ENCODE results near the gene NOPCHAP1. TPM values are rescaled to one million over a fixed set of nuclear protein-coding genes. Genes with fewer than 3 reads are reported as not detected.

Gene NOPCHAP1
- total RNA-seq, 1 experiment from 2014 or later, result 49.3 TPM

DNA sequence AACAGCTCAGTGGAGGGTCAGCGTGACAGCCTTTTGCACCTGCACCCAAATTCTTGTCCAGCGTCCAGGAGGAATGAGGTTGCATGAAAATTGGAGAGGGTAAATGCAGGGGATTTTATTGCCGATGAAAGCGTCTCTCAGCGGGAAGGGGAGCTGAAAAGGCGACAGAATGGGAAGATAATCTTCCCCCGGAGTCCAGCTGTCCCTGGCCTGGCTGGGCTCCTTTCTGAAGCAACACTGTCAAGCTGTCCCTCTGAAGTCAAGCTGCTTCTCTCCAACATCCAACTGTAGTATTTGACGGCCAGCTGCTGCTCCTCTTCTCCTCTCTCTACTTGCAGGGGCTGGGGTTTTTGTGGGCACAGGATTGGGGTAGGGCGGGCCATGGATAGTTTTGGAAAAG is 32.7 kb downstream of the NOPCHAP1 start:
- Histone ChIP-seq H2AK5ac (ENCODE audit: insufficient read length, low read length) (no peak overlapping the region), H3K4me2 (ENCODE audit: insufficient read depth, insufficient read length, low read length) (no peak overlapping the region), H3K9ac (ENCODE audit: extremely low read depth, insufficient read length, low read length) (no peak overlapping the region), H2BK12ac (ENCODE audit: insufficient read length, low read depth, low read length) (no peak overlapping the region), H3K14ac (ENCODE audit: insufficient read depth, low read length) (no peak overlapping the region), H3K18ac (ENCODE audit: insufficient read length, low read depth, low read length) (no peak overlapping the region), H2BK20ac (ENCODE audit: low read depth, low read length, poor library complexity, severe bottlenecking) (no peak overlapping the region), H2BK120ac (ENCODE audit: low read depth, low read length, poor library complexity, severe bottlenecking) (no peak overlapping the region), H3K23me2 (ENCODE audit: insufficient read length, low read depth, low read length, poor library complexity, severe bottlenecking) (no peaks in the 10 kb centered on the region), H3K79me1 (ENCODE audit: insufficient read depth, low read depth, low read length, poor library complexity, severe bottlenecking) (no peaks in the 10 kb centered on the region), H4K8ac (replicated peaks; ENCODE audit: insufficient read length, low read depth, low read length) (no peak overlapping the region), H3K4ac (ENCODE audit: low read depth, low read length) (no peak overlapping the region), H3K27ac (ENCODE audit: insufficient read length, low read depth, low read length) (no peak overlapping the region), H2AFZ (ENCODE audit: low read length) (no peak overlapping the region), H3K23ac (ENCODE audit: insufficient read length, low read depth, low read length) (no peak overlapping the region), H3K79me2 (ENCODE audit: insufficient read depth, low read length) (no peaks in the 10 kb centered on the region), H3K9me3 (ENCODE audit: control insufficient read depth, low read depth, low read length) (no peaks in the 10 kb centered on the region), H4K20me1 (ENCODE audit: control insufficient read depth, insufficient read depth, insufficient read length) (no peaks in the 10 kb centered on the region), H3K56ac (ENCODE audit: insufficient read length, low read depth, low read length) (no peak overlapping the region), H3K4me1 (ENCODE audit: insufficient read depth, low read length) (no peaks in the 10 kb centered on the region), H2BK15ac (ENCODE audit: low read depth, low read length) (no peak overlapping the region), H4K5ac (ENCODE audit: insufficient read length, low read depth, low read length) (no peak overlapping the region), H3K27me3 (ENCODE audit: insufficient read depth, low read length) (no peaks in the 10 kb centered on the region), H3T11ph (ENCODE audit: low read length) (no peak overlapping the region), H4K91ac (ENCODE audit: insufficient read length, low read depth, low read length) (no peak overlapping the region), H2BK5ac (ENCODE audit: insufficient read length, low read length) (no peak overlapping the region)
- TF ChIP-seq, protein P1, sequence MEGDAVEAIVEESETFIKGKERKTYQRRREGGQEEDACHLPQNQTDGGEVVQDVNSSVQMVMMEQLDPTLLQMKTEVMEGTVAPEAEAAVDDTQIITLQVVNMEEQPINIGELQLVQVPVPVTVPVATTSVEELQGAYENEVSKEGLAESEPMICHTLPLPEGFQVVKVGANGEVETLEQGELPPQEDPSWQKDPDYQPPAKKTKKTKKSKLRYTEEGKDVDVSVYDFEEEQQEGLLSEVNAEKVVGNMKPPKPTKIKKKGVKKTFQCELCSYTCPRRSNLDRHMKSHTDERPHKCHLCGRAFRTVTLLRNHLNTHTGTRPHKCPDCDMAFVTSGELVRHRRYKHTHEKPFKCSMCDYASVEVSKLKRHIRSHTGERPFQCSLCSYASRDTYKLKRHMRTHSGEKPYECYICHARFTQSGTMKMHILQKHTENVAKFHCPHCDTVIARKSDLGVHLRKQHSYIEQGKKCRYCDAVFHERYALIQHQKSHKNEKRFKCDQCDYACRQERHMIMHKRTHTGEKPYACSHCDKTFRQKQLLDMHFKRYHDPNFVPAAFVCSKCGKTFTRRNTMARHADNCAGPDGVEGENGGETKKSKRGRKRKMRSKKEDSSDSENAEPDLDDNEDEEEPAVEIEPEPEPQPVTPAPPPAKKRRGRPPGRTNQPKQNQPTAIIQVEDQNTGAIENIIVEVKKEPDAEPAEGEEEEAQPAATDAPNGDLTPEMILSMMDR (conservative IDR thresholded peaks at IDR 0.05), result no peak
- Mint-ChIP-seq H3K36me3 (ENCODE audit: insufficient read depth in 1 of 3, low read depth in 3 of 3) (peaks cover 1 to 6% (median 3%) of the 10 kb centered on the region in 3 experiments; a peak in 4 of 7 replicates), H3K4me3 (no peak overlapping the region), H3K9me3 (no peaks in the 10 kb centered on the region), H3K27ac (peak overlapping the region in 1 of 3 experiments; percentile 84; a peak in 4 of 7 replicates), H3K27me3 (ENCODE audit: low read depth) (no peaks in the 10 kb centered on the region), H3K4me1 (peaks cover 11 to 14% of the 10 kb centered on the region in 2 experiments)
- no peak for DNase-seq
- no CpG with 5 or more reads among the region's 9 CpGs for WGBS (ENCODE audit: extremely low coverage, insufficient read length, low lambda C conversion rate)

All from H9 (cell line).